Stimulated activated CD8-positive, alpha-beta memory T cell treated with anti-CD3 and anti-CD28 coated beads, Interleukin-15, amount 100 ng/mL, for 4 hours (primary cell): ENCODE measurements around the gene DECR2.
A peak's percentile ranks its signal among the peaks of the same experiment; 100 is the strongest.
"Not testable (repeated sequence)": the region's sequence is repeated elsewhere in the genome, so short reads cannot be mapped to it uniquely, and the experiment has no call there.

Source experiments
- DNase-seq, 2 donors: peaks; one replicate each; pipeline ENCODE4 v3.0.0-alpha.2; 2020; ENCODE audit warnings: low read depth in 2 of 2

Gene DECR2

GRCh38 chr16:379183-379960, 22.3 kb upstream of the DECR2 start:
- DNase-seq: no peak

- no peak for DNase-seq
These were observed 21.5 kb upstream of the DECR2 start for GRCh38 chr16:379961-380761.

DNA sequence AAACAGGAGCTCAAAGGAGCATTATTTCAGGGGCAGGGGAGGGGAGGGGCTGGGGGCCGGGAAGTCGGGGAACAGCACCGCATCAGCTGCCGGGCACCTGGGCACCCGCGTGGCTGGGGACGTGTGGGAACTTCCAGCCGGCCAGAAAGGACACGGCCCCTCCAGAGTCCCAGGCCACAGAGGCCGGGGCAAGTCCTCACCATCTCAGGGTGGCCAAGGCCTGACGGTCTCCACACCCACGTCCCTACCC, 21.0 kb upstream of the DECR2 start:
- DNase-seq: no peak

DNA sequence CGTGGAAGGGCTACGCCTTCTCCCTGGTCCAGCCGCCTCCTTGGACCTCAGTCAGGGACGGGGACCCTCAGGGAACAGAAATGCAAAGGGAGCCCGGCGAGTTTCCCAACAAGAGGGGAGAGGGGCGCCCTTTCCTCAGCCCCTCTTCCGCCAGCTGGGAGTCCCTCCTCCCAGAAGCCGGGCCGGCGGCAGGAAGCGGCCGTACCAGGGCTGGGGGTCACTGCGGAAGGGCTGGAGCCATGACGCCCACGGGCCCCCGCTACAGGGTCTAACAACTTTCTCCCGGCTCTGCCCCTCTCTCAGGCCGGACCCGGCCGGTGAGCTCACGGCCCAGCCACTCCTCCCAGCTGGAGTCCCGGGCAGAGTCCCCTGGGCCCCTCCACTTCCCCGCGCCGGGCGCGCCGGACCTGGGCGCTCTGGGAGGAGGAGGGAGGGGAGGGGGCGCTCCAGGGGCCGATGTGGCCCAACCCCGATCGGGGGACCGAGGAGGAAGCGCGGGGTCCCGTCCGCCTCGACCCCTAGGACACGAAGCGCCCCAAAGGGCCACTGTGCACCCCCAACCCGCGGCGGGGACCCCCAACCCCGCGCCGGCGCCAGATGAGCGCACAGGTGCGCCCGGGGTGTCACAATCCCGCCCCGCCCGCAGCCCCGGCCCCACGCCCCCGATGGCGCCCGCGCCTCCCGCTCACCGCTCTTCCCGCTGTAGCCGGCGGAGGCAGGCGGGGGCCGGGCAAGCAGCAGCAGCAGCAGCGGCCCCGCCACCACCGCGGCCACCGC, 20.5 kb upstream of the DECR2 start:
- no peak for DNase-seq

GRCh38 chr16:381789-382717, 19.6 kb upstream of the DECR2 start, which contains the start of gene PGAP6:
PGAP6 (minus strand) TSS chr16:381978; CDS start chr16:381821, 157 bp downstream.
- peak; percentile 31 to 38 for DNase-seq

- DNase-seq: peak in 1 of 2 donors; percentile 32
These were observed 18.2 kb upstream of the DECR2 start for GRCh38 chr16:383326-384051.

GRCh38 chr16:386641-387156, 15.0 kb upstream of the DECR2 start:
- no peak for DNase-seq

- DNase-seq: not testable (repeated sequence)
These were observed 13.7 kb upstream of the DECR2 start for GRCh38 chr16:387761-388666.

- no peak for DNase-seq
These were observed 12.3 kb upstream of the DECR2 start for GRCh38 chr16:389352-389751.

GRCh38 chr16:391885-392335, 9.8 kb upstream of the DECR2 start:
- DNase-seq: peak; percentile 61 to 72

GRCh38 chr16:392450-393030, 9.1 kb upstream of the DECR2 start:
- DNase-seq: no peak

DNA sequence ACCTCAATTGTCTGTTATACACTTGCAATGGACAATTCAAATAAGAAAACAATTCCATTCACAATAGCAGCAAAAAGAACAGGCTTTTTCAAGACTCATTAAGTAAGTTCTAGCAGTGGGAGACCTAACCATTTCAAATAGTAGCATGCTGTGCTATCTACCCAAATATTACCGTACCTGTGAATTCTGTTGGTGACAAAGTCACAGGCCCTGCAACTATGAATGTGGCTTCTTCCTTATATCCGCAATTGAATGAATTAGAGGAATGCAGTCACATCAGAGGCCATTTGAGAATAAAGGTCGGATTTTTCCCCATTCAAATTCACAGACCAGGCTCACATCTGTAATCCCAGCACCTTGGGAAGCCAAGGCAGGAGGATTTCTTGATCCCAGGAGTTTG, 5.5 kb upstream of the DECR2 start:
- DNase-seq: no peak

- no peak for DNase-seq
These were observed 5.1 kb upstream of the DECR2 start for GRCh38 chr16:396605-397004.

- no peak for DNase-seq
These were observed 4.5 kb upstream of the DECR2 start, which contains the start of gene NME4 for GRCh38 chr16:397135-397661. NME4 (plus strand) TSS chr16:397199; CDS start chr16:397223, 24 bp downstream.

DNA sequence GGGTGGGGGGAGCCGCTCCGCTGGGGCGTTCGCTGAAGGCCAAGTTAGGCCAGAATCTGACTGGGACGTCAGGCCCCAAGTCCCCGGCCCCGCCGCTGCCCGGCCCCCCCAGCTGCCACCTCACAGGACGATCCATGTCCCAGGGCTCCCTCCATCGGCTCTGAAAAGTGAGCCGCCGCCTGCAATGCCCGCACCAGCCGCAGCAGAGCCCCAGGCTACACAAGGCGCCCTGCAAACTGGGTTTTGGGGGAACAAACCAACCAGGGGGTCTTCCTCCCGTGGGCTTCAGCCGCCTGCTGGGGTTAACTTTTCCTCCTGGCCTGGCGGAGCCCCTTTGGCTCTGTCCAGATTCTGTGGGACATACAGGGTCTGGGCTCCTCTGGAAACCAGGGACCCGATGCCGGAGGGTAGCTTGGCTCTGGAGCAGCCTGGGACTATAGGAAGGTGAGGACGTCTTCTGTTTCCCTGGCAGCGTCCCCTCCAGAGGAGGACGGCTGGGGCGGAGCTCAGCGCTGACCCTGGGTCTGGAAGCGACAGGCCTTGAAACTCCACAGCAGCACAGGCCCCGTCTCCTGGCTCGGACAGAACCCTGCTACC, 3.9 kb upstream of the DECR2 start:
- DNase-seq: no peak

- DNase-seq: no peak
These were observed 2.9 kb upstream of the DECR2 start for GRCh38 chr16:398561-399339.

DNA sequence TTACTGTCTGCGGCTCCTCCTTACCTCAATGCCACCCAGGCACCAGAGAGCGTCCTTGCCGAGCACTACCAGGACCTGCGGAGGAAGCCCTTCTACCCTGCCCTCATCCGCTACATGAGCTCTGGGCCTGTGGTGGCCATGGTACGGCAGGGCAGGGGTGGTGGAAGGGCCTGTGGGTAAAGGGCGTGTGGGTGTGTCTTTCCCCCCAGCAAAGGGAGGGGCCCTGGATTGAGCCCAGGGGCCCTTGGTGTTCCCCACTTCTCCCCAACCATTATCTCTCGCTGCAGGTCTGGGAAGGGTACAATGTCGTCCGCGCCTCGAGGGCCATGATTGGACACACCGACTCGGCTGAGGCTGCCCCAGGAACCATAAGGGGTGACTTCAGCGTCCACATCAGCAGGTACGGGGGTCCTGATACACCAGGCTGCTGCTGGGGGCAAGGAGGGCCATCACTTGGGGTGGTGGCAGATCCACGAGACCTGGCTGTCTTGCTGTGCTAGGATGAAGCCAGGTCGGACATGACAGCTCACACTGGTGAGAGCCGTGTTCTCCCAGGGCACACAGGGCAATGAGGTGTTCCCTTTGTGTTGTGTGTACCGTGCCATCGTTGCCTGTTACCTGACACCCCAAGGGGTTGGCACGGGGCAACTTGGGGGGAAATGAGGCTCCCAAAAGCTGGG, 2.2 kb upstream of the DECR2 start:
- DNase-seq: no peak
